ENCODE data around the gene C20orf173. TPM values are rescaled to one million over a fixed set of nuclear protein-coding genes. Genes with fewer than 3 reads are reported as not detected.

Gene C20orf173
- total RNA-seq, 2 donors from 2014 or later = not detected

DNA sequence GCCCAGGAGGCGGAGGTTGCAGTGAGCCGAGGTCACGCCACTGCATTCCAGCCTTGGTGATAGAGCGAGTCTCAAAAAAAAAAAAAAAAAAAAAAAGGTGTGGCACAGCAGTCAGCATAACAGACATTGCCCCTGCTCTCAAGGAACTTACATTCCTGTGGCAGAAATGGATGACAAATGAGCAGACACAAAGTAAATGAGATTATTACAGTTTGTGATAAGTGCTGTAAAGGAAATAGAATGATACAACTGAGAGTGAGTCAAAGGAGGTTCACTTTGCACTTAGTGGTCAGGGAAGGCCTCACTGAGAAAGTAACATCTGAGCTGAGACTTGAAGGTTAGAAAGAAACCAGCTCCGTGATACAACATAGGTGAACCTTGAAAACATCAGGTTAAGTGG lies 37.6 kb downstream of the C20orf173 start:
- no peaks in the 10 kb centered on the region for H3K4me1 Mint-ChIP-seq
- H3K36me3 ChIP-seq (ENCODE audit: control insufficient read depth, insufficient read depth, low read length) = peaks cover 35% of the 10 kb centered on the region
- WGBS, 2 experiments (ENCODE audit: insufficient coverage in 1 of 2, insufficient read length in 1 of 2) = 83 to 96% methylated on average over 1 to 5 of the region's 5 CpGs

DNA sequence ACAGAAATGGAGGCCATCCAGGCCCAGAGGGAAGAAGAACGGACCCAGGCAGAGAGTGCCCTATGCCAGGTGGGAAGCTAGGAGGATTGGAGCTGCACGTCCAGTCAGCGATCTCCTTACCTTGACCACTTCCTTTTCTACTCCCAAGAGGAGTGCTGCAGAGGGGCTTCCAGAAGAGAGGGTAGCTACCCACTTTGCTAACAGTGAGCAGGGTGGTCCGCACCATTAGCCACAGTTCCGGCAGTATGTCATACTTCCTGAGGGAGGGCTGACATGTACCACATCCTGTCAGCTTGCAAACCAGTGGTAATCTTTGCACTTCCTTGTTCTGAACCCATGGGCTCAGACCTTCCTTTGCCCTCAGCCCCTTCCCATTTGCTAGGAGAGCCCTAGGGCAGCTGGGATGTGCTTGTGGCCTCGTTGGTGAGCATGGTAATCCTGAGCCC lies 38.7 kb downstream of the C20orf173 start:
- no peaks in the 10 kb centered on the region for H3K9me3 Mint-ChIP-seq
- no peak overlapping the region for H3K27ac Mint-ChIP-seq

More for the DNA sequence above, 37.6 kb downstream of the C20orf173 start:
- peaks cover 68% of the 10 kb centered on the region for H3K36me3 Mint-ChIP-seq (ENCODE audit: low read depth)
- H3K27ac Mint-ChIP-seq = no peak overlapping the region
- no peak overlapping the region for H3K4me3 ChIP-seq (ENCODE audit: low read length)
- no peak overlapping the region for H3K27ac ChIP-seq (ENCODE audit: low read depth, low read length)
- H3K27me3 ChIP-seq (ENCODE audit: control insufficient read depth, insufficient read depth, low read length, poor library complexity, severe bottlenecking) = no peaks in the 10 kb centered on the region
- H3K27me3 Mint-ChIP-seq (ENCODE audit: insufficient read depth) = no peaks in the 10 kb centered on the region
- no peak overlapping the region for H3K9ac ChIP-seq (ENCODE audit: extremely low read depth, low read length, poor library complexity, severe bottlenecking)
- no peaks in the 10 kb centered on the region for H3K9me3 Mint-ChIP-seq
- TF ChIP-seq, protein P1, sequence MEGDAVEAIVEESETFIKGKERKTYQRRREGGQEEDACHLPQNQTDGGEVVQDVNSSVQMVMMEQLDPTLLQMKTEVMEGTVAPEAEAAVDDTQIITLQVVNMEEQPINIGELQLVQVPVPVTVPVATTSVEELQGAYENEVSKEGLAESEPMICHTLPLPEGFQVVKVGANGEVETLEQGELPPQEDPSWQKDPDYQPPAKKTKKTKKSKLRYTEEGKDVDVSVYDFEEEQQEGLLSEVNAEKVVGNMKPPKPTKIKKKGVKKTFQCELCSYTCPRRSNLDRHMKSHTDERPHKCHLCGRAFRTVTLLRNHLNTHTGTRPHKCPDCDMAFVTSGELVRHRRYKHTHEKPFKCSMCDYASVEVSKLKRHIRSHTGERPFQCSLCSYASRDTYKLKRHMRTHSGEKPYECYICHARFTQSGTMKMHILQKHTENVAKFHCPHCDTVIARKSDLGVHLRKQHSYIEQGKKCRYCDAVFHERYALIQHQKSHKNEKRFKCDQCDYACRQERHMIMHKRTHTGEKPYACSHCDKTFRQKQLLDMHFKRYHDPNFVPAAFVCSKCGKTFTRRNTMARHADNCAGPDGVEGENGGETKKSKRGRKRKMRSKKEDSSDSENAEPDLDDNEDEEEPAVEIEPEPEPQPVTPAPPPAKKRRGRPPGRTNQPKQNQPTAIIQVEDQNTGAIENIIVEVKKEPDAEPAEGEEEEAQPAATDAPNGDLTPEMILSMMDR (conservative IDR thresholded peaks at IDR 0.05) = no peak
- DNase-seq = no peak
- no peaks in the 10 kb centered on the region for H3K4me1 ChIP-seq (ENCODE audit: control insufficient read depth, insufficient read depth, low read length)
- H3K4me3 Mint-ChIP-seq = no peak overlapping the region
- no peaks in the 10 kb centered on the region for H3K9me3 ChIP-seq (ENCODE audit: control insufficient read depth, low read length)

DNA sequence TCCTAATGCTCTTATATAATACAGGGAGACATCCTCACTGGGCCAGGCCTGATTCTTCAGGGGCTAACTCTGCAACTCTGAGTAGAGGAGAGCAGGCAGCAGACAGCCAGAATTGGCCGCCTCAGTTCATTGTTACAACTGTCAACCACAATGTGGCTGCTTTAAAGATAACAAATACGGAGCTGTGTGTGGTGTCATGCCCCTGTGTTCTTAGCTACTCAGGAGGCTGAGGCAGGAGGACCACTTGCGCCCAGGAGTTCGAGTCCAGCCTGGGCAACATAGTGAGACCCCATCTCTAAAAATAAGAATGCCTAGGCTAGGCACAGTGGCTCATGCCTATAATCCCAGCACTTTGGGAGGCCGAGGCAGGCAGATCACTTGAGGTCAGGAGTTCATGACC lies 39.7 kb downstream of the C20orf173 start:
- peaks cover 64% of the 10 kb centered on the region for H3K36me3 Mint-ChIP-seq (ENCODE audit: low read depth)
- TF ChIP-seq, protein P1 (conservative IDR thresholded peaks at IDR 0.05) = no peak
- H3K27ac Mint-ChIP-seq = no peak overlapping the region
- no peaks in the 10 kb centered on the region for H3K9me3 ChIP-seq (ENCODE audit: control insufficient read depth, low read length)
- WGBS, 2 experiments (ENCODE audit: insufficient coverage in 1 of 2, insufficient read length in 1 of 2) = 92 to 94% methylated on average over 5 of the region's 5 CpGs
- H3K9me3 Mint-ChIP-seq = no peaks in the 10 kb centered on the region
- H3K9ac ChIP-seq (ENCODE audit: extremely low read depth, low read length, poor library complexity, severe bottlenecking) = no peak overlapping the region
- H3K36me3 ChIP-seq (ENCODE audit: control insufficient read depth, insufficient read depth, low read length) = peaks cover 34% of the 10 kb centered on the region
- H3K27me3 ChIP-seq (ENCODE audit: control insufficient read depth, insufficient read depth, low read length, poor library complexity, severe bottlenecking) = no peaks in the 10 kb centered on the region
- no peaks in the 10 kb centered on the region for H3K27me3 Mint-ChIP-seq (ENCODE audit: insufficient read depth)
- no peaks in the 10 kb centered on the region for H3K4me1 Mint-ChIP-seq
- no peak overlapping the region for H3K27ac ChIP-seq (ENCODE audit: low read depth, low read length)
- no peak overlapping the region for H3K4me3 Mint-ChIP-seq
- no peaks in the 10 kb centered on the region for H3K4me1 ChIP-seq (ENCODE audit: control insufficient read depth, insufficient read depth, low read length)
- no peak overlapping the region for H3K4me3 ChIP-seq (ENCODE audit: low read length)
- DNase-seq = no peak

More for the DNA sequence above, 38.7 kb downstream of the C20orf173 start:
- H3K4me3 ChIP-seq (ENCODE audit: low read length) = no peak overlapping the region
- no peak overlapping the region for H3K9ac ChIP-seq (ENCODE audit: extremely low read depth, low read length, poor library complexity, severe bottlenecking)
- H3K27ac ChIP-seq (ENCODE audit: low read depth, low read length) = no peak overlapping the region
- TF ChIP-seq, protein P1 (conservative IDR thresholded peaks at IDR 0.05) = no peak
- Mint-ChIP-seq H3K4me3 (no peak overlapping the region), H3K36me3 (ENCODE audit: low read depth) (peaks cover 66% of the 10 kb centered on the region), H3K4me1 (no peaks in the 10 kb centered on the region), H3K27me3 (ENCODE audit: insufficient read depth) (no peaks in the 10 kb centered on the region)
- DNase-seq = no peak
- no peaks in the 10 kb centered on the region for H3K9me3 ChIP-seq (ENCODE audit: control insufficient read depth, low read length)
- H3K4me1 ChIP-seq (ENCODE audit: control insufficient read depth, insufficient read depth, low read length) = no peaks in the 10 kb centered on the region
- no peaks in the 10 kb centered on the region for H3K27me3 ChIP-seq (ENCODE audit: control insufficient read depth, insufficient read depth, low read length, poor library complexity, severe bottlenecking)
- 93 to 98% methylated on average over 5 to 6 of the region's 6 CpGs for WGBS, 2 experiments (ENCODE audit: insufficient coverage in 1 of 2, insufficient read length in 1 of 2)
- H3K36me3 ChIP-seq (ENCODE audit: control insufficient read depth, insufficient read depth, low read length) = peaks cover 39% of the 10 kb centered on the region
